ENCODE measurements around the gene ITGA2B. TPM values are rescaled to one million over a fixed set of nuclear protein-coding genes. Genes with fewer than 3 reads are reported as not detected.

ITGA2B gene
- total and polyA plus RNA-seq, 10 of the 15 experiments (the other 5 are each of a cell fraction or from before 2014, with no cell fraction given) = 0.04 to 0.51 (median 0.21) TPM; not detected in 1

DNA sequence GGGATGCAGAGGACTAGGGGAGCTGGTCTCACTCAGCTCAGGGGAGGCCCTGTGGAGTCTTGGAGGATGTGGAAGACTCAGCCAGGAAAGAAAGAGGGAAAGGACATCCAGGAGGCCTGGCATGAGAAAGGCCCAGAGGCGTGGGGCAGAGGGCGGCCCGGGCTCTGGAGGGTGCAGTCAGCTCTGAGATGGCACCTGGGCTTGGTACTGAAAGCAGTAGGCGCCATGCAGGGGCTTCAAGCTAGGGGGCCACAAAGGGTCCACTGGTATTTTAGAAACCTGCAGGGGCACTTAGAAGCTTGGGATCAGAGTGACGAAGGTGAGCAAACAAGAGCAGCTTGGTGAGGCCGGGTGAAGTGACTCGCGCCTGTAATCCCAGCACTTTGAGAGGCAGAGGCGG, 31.4 kb downstream of the ITGA2B start:
- CTCF ChIA-PET = interaction anchor here (0.6 to 2.7 kb wide), 8 partner anchors 8 to 630 kb away, joined by 3 to 11 read pairs (median 4); no protein-coding TSS in a partner anchor
- DNase-seq (ENCODE audit: low read depth, low spot score) (no peak), FAIRE-seq (no peak), ATAC-seq (no peak)
- Histone ChIP-seq H3K27me3 (replicated peaks in 1 of 2; ENCODE audit: control insufficient read depth in 2 of 2, insufficient read depth in 2 of 2, low read length in 1 of 2) (peaks cover 0 to 2% of the 10 kb centered on the region in 2 experiments; a peak in 1 of 4 replicates), H3K36me3 (ENCODE audit: control insufficient read depth in 2 of 2, insufficient read depth in 2 of 2, low read length in 1 of 2) (no peaks in the 10 kb centered on the region; a peak in 1 of 4 replicates), H3K4me2 (ENCODE audit: control insufficient read depth, insufficient read depth) (no peak overlapping the region), H3K9ac (ENCODE audit: control insufficient read depth, insufficient read depth, low read length) (no peak overlapping the region), H3K27ac (ENCODE audit: control insufficient read depth, insufficient read depth) (no peak overlapping the region), H3K9me3 (replicated peaks; ENCODE audit: control insufficient read depth, insufficient read depth, low read length) (no peaks in the 10 kb centered on the region), H3K4me3 (no peak overlapping the region), H2AFZ (ENCODE audit: control insufficient read depth, low read depth, low read length) (no peak overlapping the region), H3K79me2 (ENCODE audit: control insufficient read depth, insufficient read depth, low read length) (no peaks in the 10 kb centered on the region), H3K4me1 (ENCODE audit: control insufficient read depth, insufficient read depth, low read length) (no peaks in the 10 kb centered on the region), H4K20me1 (ENCODE audit: control insufficient read depth, insufficient read depth) (no peaks in the 10 kb centered on the region)
- TF ChIP-seq, protein P1, sequence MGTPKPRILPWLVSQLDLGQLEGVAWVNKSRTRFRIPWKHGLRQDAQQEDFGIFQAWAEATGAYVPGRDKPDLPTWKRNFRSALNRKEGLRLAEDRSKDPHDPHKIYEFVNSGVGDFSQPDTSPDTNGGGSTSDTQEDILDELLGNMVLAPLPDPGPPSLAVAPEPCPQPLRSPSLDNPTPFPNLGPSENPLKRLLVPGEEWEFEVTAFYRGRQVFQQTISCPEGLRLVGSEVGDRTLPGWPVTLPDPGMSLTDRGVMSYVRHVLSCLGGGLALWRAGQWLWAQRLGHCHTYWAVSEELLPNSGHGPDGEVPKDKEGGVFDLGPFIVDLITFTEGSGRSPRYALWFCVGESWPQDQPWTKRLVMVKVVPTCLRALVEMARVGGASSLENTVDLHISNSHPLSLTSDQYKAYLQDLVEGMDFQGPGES (IDR thresholded peaks at IDR 0.05) = no peak
- TF ChIP-seq IRF4 (IDR thresholded peaks at IDR 0.05; ENCODE audit: low read depth, low read length) = no peak
- TF ChIP-seq, protein P2, sequence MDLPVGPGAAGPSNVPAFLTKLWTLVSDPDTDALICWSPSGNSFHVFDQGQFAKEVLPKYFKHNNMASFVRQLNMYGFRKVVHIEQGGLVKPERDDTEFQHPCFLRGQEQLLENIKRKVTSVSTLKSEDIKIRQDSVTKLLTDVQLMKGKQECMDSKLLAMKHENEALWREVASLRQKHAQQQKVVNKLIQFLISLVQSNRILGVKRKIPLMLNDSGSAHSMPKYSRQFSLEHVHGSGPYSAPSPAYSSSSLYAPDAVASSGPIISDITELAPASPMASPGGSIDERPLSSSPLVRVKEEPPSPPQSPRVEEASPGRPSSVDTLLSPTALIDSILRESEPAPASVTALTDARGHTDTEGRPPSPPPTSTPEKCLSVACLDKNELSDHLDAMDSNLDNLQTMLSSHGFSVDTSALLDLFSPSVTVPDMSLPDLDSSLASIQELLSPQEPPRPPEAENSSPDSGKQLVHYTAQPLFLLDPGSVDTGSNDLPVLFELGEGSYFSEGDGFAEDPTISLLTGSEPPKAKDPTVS (IDR thresholded peaks at IDR 0.05; ENCODE audit: low read depth, low read length) = no peak
- TF ChIP-seq SUPT20H (IDR thresholded peaks at IDR 0.05; ENCODE audit: borderline replicate concordance, control insufficient read depth, low read depth, low read length) = no peak
- POLR2A ChIA-PET = interaction anchor here (0.6 kb wide), 1 partner anchor 132 kb away, joined by 3 read pairs; no protein-coding TSS in a partner anchor
- SMC1A ChIA-PET (ENCODE audit: uncharacterized antibody, unreplicated experiment) = no interaction called here
- 87% methylated on average over 9 of the region's 9 CpGs for WGBS (ENCODE audit: insufficient coverage, insufficient replicate concordance, low lambda C conversion rate, missing lambda C conversion rate)
- BruUV-seq (replicated peaks) = no TSS peak
- RAD21 ChIA-PET (ENCODE audit: unreplicated experiment) = no interaction called here
- intact Hi-C loops (cut with micrococcal nuclease; ENCODE audit: unreplicated experiment) (no loop called here), in situ Hi-C loops (cut with MboI) (no loop called here)

Measured in GM12878 (cell line).